ENCODE measurements around the gene CRBN.

CRBN gene

GRCh38 chr3:3170998-3171397, 8.5 kb downstream of the CRBN start:
- no peak for DNase-seq (ENCODE audit: low read depth)

DNA sequence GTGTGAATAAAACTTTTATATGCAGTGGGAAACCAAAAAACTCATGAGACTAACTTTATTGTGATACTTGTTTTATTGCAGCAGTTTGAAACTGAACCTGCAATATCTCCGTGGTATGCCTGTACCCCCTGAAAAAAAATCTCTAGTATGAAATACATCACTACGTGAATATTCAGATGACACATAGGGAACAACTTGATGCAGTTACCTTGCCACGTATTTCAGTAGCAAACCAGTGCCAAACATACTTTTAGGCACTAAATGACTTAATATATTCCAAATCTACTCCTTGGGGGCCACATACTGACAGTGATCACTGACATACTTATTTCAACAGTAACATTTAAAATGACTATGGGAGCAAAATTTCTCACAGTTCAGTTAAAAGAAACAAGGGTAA, 13.8 kb downstream of the CRBN start:
- no peak for DNase-seq (ENCODE audit: low read depth)

DNA sequence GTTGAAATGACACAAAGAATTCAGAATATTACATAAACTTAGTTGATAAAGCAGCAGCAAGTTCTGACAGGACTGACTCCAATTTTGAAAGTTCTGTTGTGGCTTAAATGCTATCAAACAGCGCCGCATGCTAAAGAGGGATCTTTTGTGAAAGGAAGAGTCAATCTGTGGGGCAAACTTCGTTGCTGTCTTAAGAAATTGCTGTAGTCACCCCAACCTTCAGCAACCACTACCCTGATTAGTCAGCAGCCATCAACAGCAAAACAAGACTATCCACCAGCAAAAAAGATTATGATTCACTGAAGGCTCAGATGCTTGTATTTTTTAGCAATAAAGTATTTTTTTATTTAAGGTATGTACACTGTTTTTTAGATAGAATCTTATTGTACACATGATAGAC, 14.2 kb downstream of the CRBN start:
- no peak for DNase-seq (ENCODE audit: low read depth)

- DNase-seq (ENCODE audit: low read depth) = no peak
These were observed 18.7 kb downstream of the CRBN start for GRCh38 chr3:3160826-3161225.

DNA sequence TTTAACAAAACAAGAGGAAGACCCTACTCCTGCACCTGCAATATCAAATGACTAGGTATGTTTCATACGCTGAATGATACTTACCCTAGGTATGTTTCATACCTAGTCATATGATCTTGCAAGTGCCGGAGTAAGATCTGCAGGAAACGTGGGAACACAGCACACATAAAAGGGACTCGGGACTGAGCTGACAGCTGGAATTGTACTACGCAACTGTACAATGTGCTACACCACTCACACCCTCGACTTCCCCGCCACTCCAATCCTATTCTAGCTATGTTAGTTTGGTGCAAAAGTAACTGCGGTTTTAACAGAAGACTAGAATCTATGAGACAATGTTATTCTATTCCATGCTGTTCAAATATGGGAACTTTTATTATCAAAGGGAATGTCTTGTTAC, 22.0 kb downstream of the CRBN start:
- DNase-seq (ENCODE audit: low read depth) = no peak

- DNase-seq (ENCODE audit: low read depth) = no peak
These were observed 24.4 kb downstream of the CRBN start for GRCh38 chr3:3154879-3155610.

DNA sequence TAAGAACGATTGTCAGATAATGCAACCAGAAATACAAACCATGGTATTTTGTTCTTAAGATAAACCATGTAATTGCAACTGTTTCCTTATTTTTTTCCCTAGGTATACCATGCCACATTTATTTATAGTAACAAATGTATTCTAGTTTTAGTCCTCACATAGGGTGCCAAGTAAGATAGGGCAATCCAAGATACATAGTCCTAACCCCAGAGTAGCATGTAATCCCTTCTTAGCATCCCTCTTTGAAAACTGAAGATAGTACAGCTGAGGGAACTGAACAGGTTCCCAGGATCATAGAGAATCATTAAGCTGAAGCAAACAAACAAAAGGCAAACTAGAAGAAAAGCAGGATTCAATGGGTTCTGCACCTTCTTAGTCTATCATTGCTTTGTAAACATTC, 28.0 kb downstream of the CRBN start:
- no peak for DNase-seq (ENCODE audit: low read depth)

GRCh38 chr3:3149560-3149959, 29.9 kb downstream of the CRBN start:
- no peak for DNase-seq (ENCODE audit: low read depth)

GRCh38 chr3:3145831-3146230, 33.7 kb downstream of the CRBN start:
- no peak for DNase-seq (ENCODE audit: low read depth)

GRCh38 chr3:3141939-3142338, 37.6 kb downstream of the CRBN start:
- no peak for DNase-seq (ENCODE audit: low read depth)

- DNase-seq (ENCODE audit: low read depth) = no peak
These were observed 42.0 kb downstream of the CRBN start for GRCh38 chr3:3137526-3137925.

GRCh38 chr3:3134750-3135448, 44.6 kb downstream of the CRBN start:
- DNase-seq (ENCODE audit: low read depth) = no peak

DNA sequence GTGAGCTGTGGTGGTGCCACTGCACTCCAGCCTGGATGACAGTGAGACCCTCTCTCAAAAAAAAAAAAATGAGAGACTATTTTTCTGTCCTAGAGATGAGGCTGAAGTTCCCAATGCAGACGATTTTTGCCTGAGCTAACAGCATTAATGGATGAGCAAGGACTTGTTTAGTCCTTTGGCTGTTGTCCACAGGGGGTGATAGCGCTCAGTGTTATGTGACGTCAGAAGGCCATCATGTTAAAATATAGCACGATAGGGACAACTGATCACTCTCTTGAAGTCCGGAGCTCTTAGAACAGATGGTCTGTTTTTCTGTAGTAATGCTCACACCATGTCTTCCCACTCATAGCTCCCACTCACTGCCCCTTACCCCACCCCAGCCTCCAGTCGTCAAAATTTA, 46.0 kb downstream of the CRBN start:
- DNase-seq (ENCODE audit: low read depth) = no peak

- no peak for DNase-seq (ENCODE audit: low read depth)
These were observed 49.9 kb downstream of the CRBN start for GRCh38 chr3:3129579-3129978.

DNA sequence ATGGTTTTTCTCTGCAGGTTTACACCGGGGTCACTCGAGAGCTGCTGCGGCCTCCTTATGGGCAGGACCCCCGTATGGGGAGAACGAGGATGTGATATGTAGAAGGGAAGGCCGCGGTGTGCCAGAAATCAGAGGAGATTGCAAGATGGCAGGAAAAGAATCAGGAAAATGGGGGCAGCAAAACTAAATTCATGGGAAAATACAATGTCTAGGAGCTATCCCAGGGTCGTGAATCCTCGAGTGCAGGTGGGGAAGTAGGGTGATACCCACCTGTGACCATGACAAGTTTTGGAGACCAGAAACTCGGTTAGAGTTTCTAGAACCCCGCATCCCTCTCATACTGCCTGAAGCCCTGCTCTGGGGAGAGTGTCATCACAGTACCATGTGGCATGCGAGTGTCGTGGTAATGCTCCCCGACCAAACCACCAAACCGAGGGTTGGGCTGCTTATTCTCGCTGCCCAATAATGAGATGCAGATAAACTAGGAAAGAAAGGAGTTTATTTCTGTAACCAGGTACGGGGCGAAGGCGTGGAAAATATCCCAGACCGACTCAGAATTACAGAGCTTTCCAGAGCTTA, 52.0 kb downstream of the CRBN start:
- peak; percentile 8 for DNase-seq (ENCODE audit: low read depth)

- DNase-seq (ENCODE audit: low read depth) = peak; percentile 94
These were observed 52.7 kb downstream of the CRBN start, which contains the start of gene TRNT1 for GRCh38 chr3:3126477-3127431. TSS of gene TRNT1 (plus strand) at chr3:3126940. CDS start at chr3:3129041, 2,101 bp downstream.

GRCh38 chr3:3125977-3126376, 53.5 kb downstream of the CRBN start:
- DNase-seq (ENCODE audit: low read depth) = no peak

DNA sequence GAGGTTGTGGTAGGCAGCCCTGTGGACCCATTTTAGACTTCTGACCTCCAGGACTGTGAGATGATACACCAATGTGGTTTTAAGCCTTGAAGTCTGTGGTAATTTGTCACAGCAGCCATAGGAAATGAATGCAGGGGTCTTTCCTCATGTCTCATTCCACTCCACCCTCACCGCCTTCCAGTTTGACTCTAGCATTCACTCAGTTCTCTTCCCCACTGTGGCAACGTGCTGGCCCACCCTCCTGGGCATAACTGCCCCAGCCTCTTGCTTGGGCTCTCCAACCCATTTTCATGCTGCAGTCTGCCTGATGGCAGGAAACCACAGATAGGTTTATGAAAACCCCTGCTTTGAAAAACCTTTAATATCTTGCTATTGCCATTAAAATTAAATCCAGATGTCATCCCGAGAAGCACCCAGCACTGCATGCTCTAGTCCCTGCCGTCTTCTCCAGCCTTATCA, 60.1 kb downstream of the CRBN start:
- DNase-seq (ENCODE audit: low read depth) = no peak

DNA sequence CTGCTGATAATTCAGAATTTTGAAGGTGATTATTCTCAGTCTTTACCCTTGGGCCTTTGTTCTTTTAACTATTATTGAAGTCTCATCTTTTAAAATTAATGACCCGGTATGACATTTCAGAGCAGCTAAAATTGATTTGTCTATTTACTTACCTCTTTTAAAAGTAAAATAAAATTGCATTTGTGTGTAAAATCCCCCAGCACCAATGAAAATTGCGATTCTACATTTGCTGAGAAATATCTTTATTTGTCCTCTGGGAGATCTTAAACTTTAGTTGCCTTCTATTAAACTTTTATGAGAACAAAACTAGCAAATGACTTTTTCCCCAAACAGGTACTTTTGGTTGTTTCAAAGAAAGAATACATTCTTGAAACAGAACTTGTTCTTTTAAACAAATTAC, 61.8 kb downstream of the CRBN start:
- DNase-seq (ENCODE audit: low read depth) = no peak

DNA sequence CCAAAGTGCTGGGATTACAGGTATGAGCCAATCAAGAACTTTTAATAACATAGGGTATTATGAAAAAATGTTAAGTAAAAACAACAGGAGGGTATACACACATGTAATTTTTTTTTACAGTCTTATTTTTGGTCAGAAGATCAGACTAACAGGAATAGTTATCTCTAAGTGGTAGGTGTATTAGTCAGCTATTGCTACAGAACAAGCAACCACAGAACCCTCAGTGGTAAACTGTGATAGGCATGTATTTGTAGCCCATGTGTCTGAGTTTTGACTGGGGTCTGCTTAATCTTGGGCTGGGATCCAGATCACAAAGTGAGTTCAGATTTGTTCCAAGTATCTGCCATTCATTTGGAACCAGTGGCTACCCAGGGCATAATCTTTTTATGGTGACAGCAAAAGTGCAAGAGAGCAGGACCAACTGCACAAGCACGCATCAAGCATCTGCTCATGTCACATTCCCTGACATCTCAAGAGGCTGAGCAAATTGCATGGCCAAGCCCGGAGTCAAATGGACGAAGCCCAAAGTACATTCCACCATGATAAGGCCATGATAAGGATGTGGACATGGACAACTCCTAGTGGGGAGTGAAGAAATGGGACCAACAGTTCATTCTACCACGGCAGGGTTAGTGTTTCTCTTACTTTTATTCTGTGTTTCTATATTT, 66.3 kb downstream of the CRBN start:
- DNase-seq (ENCODE audit: low read depth) = no peak

DNA sequence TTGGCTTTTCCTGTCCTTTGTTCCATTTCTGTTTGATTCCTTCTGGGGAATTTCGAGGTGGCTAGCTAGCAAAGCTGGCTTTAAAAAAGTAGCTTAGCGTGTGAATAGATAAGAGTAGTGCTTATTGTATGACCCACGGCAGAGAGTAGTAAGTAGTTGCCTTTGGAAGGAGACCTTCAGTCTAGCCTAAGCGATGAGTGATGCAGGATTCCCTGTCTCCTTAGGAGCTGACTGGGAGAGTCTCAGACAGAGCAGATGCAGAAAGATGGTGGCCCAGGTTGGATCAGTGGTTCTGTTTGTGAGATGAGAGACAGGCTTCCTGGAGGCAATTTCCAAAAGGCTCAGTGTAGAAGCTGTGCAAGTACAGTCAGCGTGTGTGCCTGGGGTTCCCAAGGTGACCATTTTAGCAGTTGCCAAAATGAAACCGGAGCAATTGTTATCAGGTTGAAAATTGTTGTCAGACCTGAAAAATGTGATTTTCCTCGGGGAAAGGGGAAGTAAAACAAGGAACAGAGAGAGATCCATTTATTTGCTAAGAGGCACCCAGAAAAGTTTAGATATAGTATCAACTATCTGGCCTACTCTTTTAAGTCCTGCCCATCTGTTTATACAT, 68.6 kb downstream of the CRBN start:
- DNase-seq (ENCODE audit: low read depth) = no peak
